MM.1S (cell line): ENCODE data around the gene ERC2.
A peak's percentile ranks its signal among the peaks of the same experiment; 100 is the strongest.

ENCODE experiments used
- EZH2 ChIP-seq: fragments of 300-600 bp; sonication (generic); optimal IDR thresholded peaks from 2 replicates; pipeline ENCODE3; 2017; ENCODE audit warnings: low read depth, mild to moderate bottlenecking, antibody characterized with exemption, low read length, mixed read lengths
- TF ChIP-seq, protein P1 (sequence below): fragments of 300-600 bp; sonication (generic); IDR thresholded peaks from 2 replicates; pipeline ENCODE4 v1.5.1; 2016; ENCODE audit warnings: antibody characterized with exemption, low read length, mixed read lengths

DNA sequence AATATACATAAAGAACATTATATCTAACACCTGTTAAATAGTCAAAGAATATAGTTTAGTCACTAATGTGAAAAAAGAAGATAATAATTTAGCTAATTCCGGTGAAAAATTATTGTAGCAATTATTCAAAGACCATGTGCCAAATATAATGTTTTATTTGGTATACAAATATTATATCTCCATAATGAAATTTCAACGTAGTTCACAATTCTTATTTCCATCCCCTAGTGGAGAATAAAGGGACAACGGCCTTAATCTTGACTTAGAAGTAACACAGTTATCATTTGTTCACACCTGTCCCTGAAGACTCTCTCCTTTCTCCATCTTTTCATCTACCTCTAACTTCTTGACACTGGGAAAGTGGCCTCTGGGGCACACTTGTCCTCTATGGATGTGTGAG, 213.4 kb downstream of the ERC2 start:
- TF ChIP-seq, protein P1, sequence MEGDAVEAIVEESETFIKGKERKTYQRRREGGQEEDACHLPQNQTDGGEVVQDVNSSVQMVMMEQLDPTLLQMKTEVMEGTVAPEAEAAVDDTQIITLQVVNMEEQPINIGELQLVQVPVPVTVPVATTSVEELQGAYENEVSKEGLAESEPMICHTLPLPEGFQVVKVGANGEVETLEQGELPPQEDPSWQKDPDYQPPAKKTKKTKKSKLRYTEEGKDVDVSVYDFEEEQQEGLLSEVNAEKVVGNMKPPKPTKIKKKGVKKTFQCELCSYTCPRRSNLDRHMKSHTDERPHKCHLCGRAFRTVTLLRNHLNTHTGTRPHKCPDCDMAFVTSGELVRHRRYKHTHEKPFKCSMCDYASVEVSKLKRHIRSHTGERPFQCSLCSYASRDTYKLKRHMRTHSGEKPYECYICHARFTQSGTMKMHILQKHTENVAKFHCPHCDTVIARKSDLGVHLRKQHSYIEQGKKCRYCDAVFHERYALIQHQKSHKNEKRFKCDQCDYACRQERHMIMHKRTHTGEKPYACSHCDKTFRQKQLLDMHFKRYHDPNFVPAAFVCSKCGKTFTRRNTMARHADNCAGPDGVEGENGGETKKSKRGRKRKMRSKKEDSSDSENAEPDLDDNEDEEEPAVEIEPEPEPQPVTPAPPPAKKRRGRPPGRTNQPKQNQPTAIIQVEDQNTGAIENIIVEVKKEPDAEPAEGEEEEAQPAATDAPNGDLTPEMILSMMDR = peak; percentile 36
- TF ChIP-seq EZH2 = no peak
